ENCODE results near the gene PDE4B. TPM values are rescaled to one million over a fixed set of nuclear protein-coding genes. Genes with fewer than 3 reads are reported as not detected.

Gene PDE4B
- total RNA-seq, 1 experiment from 2014 or later = not detected

DNA sequence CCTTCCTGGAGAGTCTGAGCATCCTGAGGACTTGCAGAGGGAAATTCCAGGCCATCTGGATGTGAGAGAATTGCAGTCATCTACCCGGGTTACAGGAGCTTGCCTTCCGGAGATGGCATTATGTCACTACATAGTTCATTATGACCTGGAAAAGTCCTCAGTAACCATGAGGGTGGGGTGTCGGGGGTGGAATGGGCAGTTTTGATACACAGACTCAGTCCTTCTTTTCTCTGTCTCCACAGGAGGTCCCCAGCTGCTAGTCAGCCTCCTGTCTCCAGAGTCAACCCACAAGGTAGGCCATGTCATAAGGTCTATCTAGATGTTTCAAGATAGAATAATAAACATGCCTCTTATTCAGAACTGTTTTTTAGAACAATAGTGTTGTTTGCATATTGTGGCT lies 473.1 kb downstream of the PDE4B start:
- Mint-ChIP-seq H3K9me3 (ENCODE audit: unreplicated experiment) (no peaks in the 10 kb centered on the region), H3K27ac (ENCODE audit: unreplicated experiment) (no peak overlapping the region), H3K4me1 (ENCODE audit: low read depth, unreplicated experiment) (no peaks in the 10 kb centered on the region), H3K36me3 (ENCODE audit: insufficient read depth, unreplicated experiment) (no peaks in the 10 kb centered on the region), H3K4me3 (ENCODE audit: unreplicated experiment) (no peak overlapping the region), H3K27me3 (ENCODE audit: insufficient read depth, unreplicated experiment) (peaks cover 8% of the 10 kb centered on the region)
- DNase-seq = no peak
- Histone ChIP-seq H3K27me3 (replicated peaks; ENCODE audit: control insufficient read depth, insufficient read depth, low read length) (no peaks in the 10 kb centered on the region), H3K4me1 (no peaks in the 10 kb centered on the region), H3K9me3 (no peaks in the 10 kb centered on the region), H3K4me3 (ENCODE audit: low read depth, low read length) (no peak overlapping the region), H3K36me3 (ENCODE audit: control insufficient read depth, insufficient read depth, low read length) (no peaks in the 10 kb centered on the region)
- intact Hi-C loops (cut with micrococcal nuclease; ENCODE audit: unreplicated experiment) = no loop called here
- no TSS peak for BruUV-seq (replicated peaks)
- POLR2A ChIA-PET = no interaction called here
- TF ChIP-seq, protein P1, sequence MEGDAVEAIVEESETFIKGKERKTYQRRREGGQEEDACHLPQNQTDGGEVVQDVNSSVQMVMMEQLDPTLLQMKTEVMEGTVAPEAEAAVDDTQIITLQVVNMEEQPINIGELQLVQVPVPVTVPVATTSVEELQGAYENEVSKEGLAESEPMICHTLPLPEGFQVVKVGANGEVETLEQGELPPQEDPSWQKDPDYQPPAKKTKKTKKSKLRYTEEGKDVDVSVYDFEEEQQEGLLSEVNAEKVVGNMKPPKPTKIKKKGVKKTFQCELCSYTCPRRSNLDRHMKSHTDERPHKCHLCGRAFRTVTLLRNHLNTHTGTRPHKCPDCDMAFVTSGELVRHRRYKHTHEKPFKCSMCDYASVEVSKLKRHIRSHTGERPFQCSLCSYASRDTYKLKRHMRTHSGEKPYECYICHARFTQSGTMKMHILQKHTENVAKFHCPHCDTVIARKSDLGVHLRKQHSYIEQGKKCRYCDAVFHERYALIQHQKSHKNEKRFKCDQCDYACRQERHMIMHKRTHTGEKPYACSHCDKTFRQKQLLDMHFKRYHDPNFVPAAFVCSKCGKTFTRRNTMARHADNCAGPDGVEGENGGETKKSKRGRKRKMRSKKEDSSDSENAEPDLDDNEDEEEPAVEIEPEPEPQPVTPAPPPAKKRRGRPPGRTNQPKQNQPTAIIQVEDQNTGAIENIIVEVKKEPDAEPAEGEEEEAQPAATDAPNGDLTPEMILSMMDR (IDR thresholded peaks at IDR 0.05; ENCODE audit: insufficient read depth in 1 of 2, low read depth in 1 of 2, low read length in 1 of 2, severe bottlenecking in 1 of 2, unreplicated experiment in 1 of 2) = no peak
- CTCF ChIA-PET = no interaction called here

GRCh38 chr1:66266350-66266749 lies 473.7 kb downstream of the PDE4B start:
- peaks cover 8% of the 10 kb centered on the region for H3K27me3 Mint-ChIP-seq (ENCODE audit: insufficient read depth, unreplicated experiment)
- H3K27ac Mint-ChIP-seq (ENCODE audit: unreplicated experiment) = no peak overlapping the region
- Histone ChIP-seq H3K9me3 (no peaks in the 10 kb centered on the region), H3K27me3 (replicated peaks; ENCODE audit: control insufficient read depth, insufficient read depth, low read length) (no peaks in the 10 kb centered on the region), H3K4me1 (no peaks in the 10 kb centered on the region), H3K36me3 (ENCODE audit: control insufficient read depth, insufficient read depth, low read length) (no peaks in the 10 kb centered on the region), H3K4me3 (ENCODE audit: low read depth, low read length) (no peak overlapping the region)
- H3K4me1 Mint-ChIP-seq (ENCODE audit: low read depth, unreplicated experiment) = no peaks in the 10 kb centered on the region
- no peak for DNase-seq
- TF ChIP-seq, protein P1 (IDR thresholded peaks at IDR 0.05; ENCODE audit: insufficient read depth in 1 of 2, low read depth in 1 of 2, low read length in 1 of 2, severe bottlenecking in 1 of 2, unreplicated experiment in 1 of 2) = no peak
- no peaks in the 10 kb centered on the region for H3K36me3 Mint-ChIP-seq (ENCODE audit: insufficient read depth, unreplicated experiment)
- H3K4me3 Mint-ChIP-seq (ENCODE audit: unreplicated experiment) = no peak overlapping the region
- ChIA-PET POLR2A (no interaction called here), CTCF (no interaction called here)
- BruUV-seq (replicated peaks) = no TSS peak
- no peaks in the 10 kb centered on the region for H3K9me3 Mint-ChIP-seq (ENCODE audit: unreplicated experiment)
- intact Hi-C loops (cut with micrococcal nuclease; ENCODE audit: unreplicated experiment) = no loop called here

DNA sequence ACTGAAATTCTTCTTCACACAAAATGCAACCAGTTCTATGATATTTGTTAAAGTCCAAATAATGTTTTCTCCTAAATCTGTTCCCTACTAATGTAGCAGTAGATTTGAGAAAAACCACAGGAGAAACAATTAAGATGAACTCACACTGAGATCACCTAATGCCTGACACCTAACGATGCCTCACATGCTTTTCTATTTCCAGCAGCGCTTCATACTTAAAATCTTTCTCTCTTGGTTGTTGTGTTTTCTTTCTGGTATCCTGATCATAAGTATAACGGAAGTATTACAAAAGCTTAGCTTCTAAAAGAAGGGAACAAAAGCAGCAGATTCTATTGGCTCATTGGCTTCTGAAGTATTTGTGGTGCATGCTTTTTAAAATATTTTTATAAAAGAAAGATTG lies 474.1 kb downstream of the PDE4B start:
- DNase-seq = no peak
- TF ChIP-seq, protein P1 (IDR thresholded peaks at IDR 0.05; ENCODE audit: insufficient read depth in 1 of 2, low read depth in 1 of 2, low read length in 1 of 2, severe bottlenecking in 1 of 2, unreplicated experiment in 1 of 2) = no peak
- intact Hi-C loops (cut with micrococcal nuclease; ENCODE audit: unreplicated experiment) = no loop called here
- H3K27ac Mint-ChIP-seq (ENCODE audit: unreplicated experiment) = no peak overlapping the region
- H3K27me3 Mint-ChIP-seq (ENCODE audit: insufficient read depth, unreplicated experiment) = peaks cover 8% of the 10 kb centered on the region
- Histone ChIP-seq H3K4me1 (no peaks in the 10 kb centered on the region), H3K27me3 (replicated peaks; ENCODE audit: control insufficient read depth, insufficient read depth, low read length) (no peaks in the 10 kb centered on the region), H3K4me3 (ENCODE audit: low read depth, low read length) (no peak overlapping the region), H3K9me3 (no peaks in the 10 kb centered on the region), H3K36me3 (ENCODE audit: control insufficient read depth, insufficient read depth, low read length) (no peaks in the 10 kb centered on the region)
- H3K4me3 Mint-ChIP-seq (ENCODE audit: unreplicated experiment) = no peak overlapping the region
- POLR2A ChIA-PET = no interaction called here
- no peaks in the 10 kb centered on the region for H3K9me3 Mint-ChIP-seq (ENCODE audit: unreplicated experiment)
- H3K4me1 Mint-ChIP-seq (ENCODE audit: low read depth, unreplicated experiment) = no peaks in the 10 kb centered on the region
- no TSS peak for BruUV-seq (replicated peaks)
- no peaks in the 10 kb centered on the region for H3K36me3 Mint-ChIP-seq (ENCODE audit: insufficient read depth, unreplicated experiment)
- CTCF ChIA-PET = no interaction called here
